Peyer's patch (tissue), 4 donors: ENCODE measurements around the gene SUCLG1. TPM values are rescaled to one million over a fixed set of nuclear protein-coding genes. Genes with fewer than 3 reads are reported as not detected.

Experiments used
- DNase-seq, 3 donors: peaks; one replicate each; pipeline ENCODE4 v3.0.0-alpha.2; 2017 to 2019
- H3K27ac ChIP-seq, 4 donors: fragments of 200-600 bp; sonication (generic); one replicate each; pipeline ENCODE4 v1.5.1; 2016 to 2019
- H3K27me3 ChIP-seq, 2 donors: fragments of 200-600 bp; sonication (generic); one replicate each; pipeline ENCODE4 v1.5.1; 2019
- H3K36me3 ChIP-seq, 3 donors: fragments of 200-600 bp; sonication (generic); one replicate each; pipeline ENCODE4 v1.5.1; 2016 to 2019
- H3K4me1 ChIP-seq, 4 donors: fragments of 200-600 bp; sonication (generic); one replicate each; pipeline ENCODE4 v1.5.1; 2016 to 2019
- H3K4me3 ChIP-seq, 4 donors: fragments of 200-600 bp; sonication (generic); 1 replicate in 3 of 4; 2 replicates in 1 of 4; pipeline ENCODE4 v1.5.1; 2016 to 2019; ENCODE audit warnings: mild to moderate bottlenecking in 1 of 4
- H3K9me3 ChIP-seq, 4 donors: fragments of 200-600 bp; sonication (generic); one replicate each; pipeline ENCODE4 v1.5.1; 2016 to 2019; ENCODE audit warnings: mild to moderate bottlenecking in 1 of 4
- CTCF ChIP-seq, 6 experiments: fragments of 450-650 bp in 4 of 6; fragments of 200-600 bp in 2 of 6; sonication (generic) in 1 of 6; IDR thresholded peaks; one replicate each; pipeline ENCODE4 v1.5.1; 2017 to 2019; ENCODE audit warnings: antibody characterized with exemption in 6 of 6, mild to moderate bottlenecking in 3 of 6, moderate library complexity in 1 of 6
- POLR2A ChIP-seq, 2 donors: fragments of 450-650 bp; IDR thresholded peaks; one replicate each; pipeline ENCODE4 v1.5.1; 2017; ENCODE audit warnings: antibody characterized with exemption in 2 of 2, mild to moderate bottlenecking in 2 of 2, moderate library complexity in 2 of 2
- total RNA-seq, 4 donors: library from RNA; depleted of rRNA; stranded (reverse); fragments of >200 nt; gene quantifications; one replicate each; pipeline ENCODE4 v1.1.0, GENCODE V29; 2016

Gene SUCLG1
- 100 to 1,000 TPM in 3 of 4 donors, 10 to 100 TPM in 1; 83.3 to 386 (median 242) TPM for total RNA-seq

GRCh38 chr2:84459018-84459943 lies at the start of gene SUCLG1:
Gene SUCLG1, minus strand, starts transcription at chr2:84459280. Its CDS starts 11 bp downstream, at chr2:84459269.
- peak; percentile 88 to 95 (median 88) for DNase-seq
- Histone ChIP-seq H3K4me1 (peaks cover 0 to 15% (median 2%) of the 10 kb centered on the region in 4 donors), H3K27ac (peak within 1 kb of the TSS; percentile 80 to 92 (median 88)), H3K4me3 (peak within 1 kb of the TSS; percentile 71 to 98 (median 86)), H3K36me3 (no peaks in the 10 kb centered on the region), H3K9me3 (no peaks in the 10 kb centered on the region), H3K27me3 (no peaks in the 10 kb centered on the region)
- TF ChIP-seq POLR2A (IDR thresholded peaks at IDR 0.05) (peak; percentile 86 to 90), CTCF (IDR thresholded peaks at IDR 0.05) (peak in 1 of 6 experiments; percentile 11)

DNA sequence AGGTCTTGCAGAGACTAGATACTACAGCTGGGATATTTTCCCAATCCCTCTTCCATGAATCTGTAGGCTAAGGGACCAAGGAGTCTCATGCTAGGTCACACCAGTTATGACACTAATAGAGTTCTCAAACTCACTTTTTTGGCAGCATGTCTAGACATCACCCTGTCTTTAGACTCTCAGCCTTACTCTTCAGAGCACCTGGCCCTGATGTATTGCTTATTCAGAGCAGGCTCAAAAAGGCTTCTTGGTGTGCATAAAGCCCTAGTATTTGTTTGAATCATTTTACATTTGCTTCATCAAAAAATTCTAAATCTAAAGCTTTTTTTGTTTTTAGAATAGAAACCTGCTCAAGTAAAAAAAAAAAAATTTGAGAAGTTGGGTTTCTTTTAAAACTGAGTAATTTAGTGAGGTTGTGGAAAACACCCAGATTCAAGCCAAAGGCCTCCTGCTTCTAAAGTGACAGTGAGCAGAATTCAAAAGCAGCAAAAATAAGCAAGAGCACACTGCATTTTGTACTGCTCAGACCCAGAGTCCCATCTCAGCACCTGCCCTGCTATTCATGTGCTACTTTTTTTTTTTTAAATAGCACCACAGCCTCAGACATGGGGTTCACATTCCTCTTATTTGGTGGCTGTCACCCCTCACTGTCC lies 39.2 kb upstream of the SUCLG1 start:
- DNase-seq = no peak
- TF ChIP-seq POLR2A (IDR thresholded peaks at IDR 0.05) (no peak), CTCF (IDR thresholded peaks at IDR 0.05) (no peak)
- no peak overlapping the region for H3K27ac ChIP-seq
- H3K4me3 ChIP-seq = no peak overlapping the region
- no peaks in the 10 kb centered on the region for H3K36me3 ChIP-seq
- no peaks in the 10 kb centered on the region for H3K4me1 ChIP-seq
- no peaks in the 10 kb centered on the region for H3K27me3 ChIP-seq
- no peaks in the 10 kb centered on the region for H3K9me3 ChIP-seq

DNA sequence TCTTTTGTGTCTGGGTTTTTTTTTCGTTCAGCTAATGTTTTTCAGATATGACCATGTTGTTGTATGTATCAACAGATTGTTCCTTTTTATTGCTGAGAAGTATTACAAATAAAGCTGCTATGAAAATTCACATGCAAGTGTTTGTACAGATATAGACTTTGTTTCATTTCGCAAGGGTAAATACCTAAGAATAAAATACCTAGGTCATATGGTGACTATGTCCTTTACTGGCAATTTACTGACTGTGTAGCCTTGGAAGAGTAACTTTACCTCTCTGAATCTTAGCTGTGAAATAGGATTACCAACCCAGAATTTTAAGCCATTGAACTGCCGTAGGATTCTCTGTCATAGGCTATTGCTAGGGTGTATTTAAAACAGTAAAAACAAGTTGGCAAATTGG lies 38.2 kb upstream of the SUCLG1 start:
- H3K9me3 ChIP-seq = no peaks in the 10 kb centered on the region
- no peak for TF ChIP-seq POLR2A (IDR thresholded peaks at IDR 0.05)
- TF ChIP-seq CTCF (IDR thresholded peaks at IDR 0.05) = no peak
- H3K36me3 ChIP-seq = no peaks in the 10 kb centered on the region
- DNase-seq = no peak
- H3K27me3 ChIP-seq = no peaks in the 10 kb centered on the region
- H3K27ac ChIP-seq = no peak overlapping the region
- H3K4me1 ChIP-seq = no peaks in the 10 kb centered on the region
- no peak overlapping the region for H3K4me3 ChIP-seq

GRCh38 chr2:84496386-84496785 lies 37.3 kb upstream of the SUCLG1 start:
- Histone ChIP-seq H3K4me3 (no peak overlapping the region), H3K9me3 (no peaks in the 10 kb centered on the region), H3K27me3 (no peaks in the 10 kb centered on the region), H3K36me3 (no peaks in the 10 kb centered on the region), H3K4me1 (no peaks in the 10 kb centered on the region), H3K27ac (no peak overlapping the region)
- DNase-seq = no peak
- TF ChIP-seq POLR2A (IDR thresholded peaks at IDR 0.05) (no peak), CTCF (IDR thresholded peaks at IDR 0.05) (no peak)

- Histone ChIP-seq H3K9me3 (no peaks in the 10 kb centered on the region), H3K27me3 (no peaks in the 10 kb centered on the region), H3K36me3 (no peaks in the 10 kb centered on the region), H3K4me3 (no peak overlapping the region), H3K4me1 (no peaks in the 10 kb centered on the region), H3K27ac (no peak overlapping the region)
- peak in 1 of 3 donors; percentile 49 for DNase-seq
- no peak for TF ChIP-seq POLR2A (IDR thresholded peaks at IDR 0.05)
- TF ChIP-seq CTCF (IDR thresholded peaks at IDR 0.05) = peak; percentile 46 to 88 (median 78)
Measured at GRCh38 chr2:84495539-84496146, 36.6 kb upstream of the SUCLG1 start.
